ENCODE measurements around the gene LAG3.

- no peak for TF ChIP-seq CTCF (IDR thresholded peaks at IDR 0.05)
- no peak for TF ChIP-seq POLR2A (IDR thresholded peaks at IDR 0.05)
- no peak for TF ChIP-seq EP300 (IDR thresholded peaks at IDR 0.05)
Measured at GRCh38 chr12:6774499-6775062, 2.3 kb downstream of the LAG3 start.
